AML-193 (cell line): ENCODE measurements around the gene DERA.
"Not testable (repeated sequence)": the region's sequence is repeated elsewhere in the genome, so short reads cannot be mapped to it uniquely, and the experiment has no call there.

Experiments
- DNase-seq, 2 experiments: peaks; one replicate each; lab custom pipeline; 2025; lab: John Stamatoyannopoulos, UW

DERA gene

GRCh38 chr12:15904378-15904920 is 6.7 kb upstream of the DERA start:
- DNase-seq: no peak

GRCh38 chr12:15910468-15910863 is 666 bp upstream of the DERA start:
- DNase-seq: no peak

DNA sequence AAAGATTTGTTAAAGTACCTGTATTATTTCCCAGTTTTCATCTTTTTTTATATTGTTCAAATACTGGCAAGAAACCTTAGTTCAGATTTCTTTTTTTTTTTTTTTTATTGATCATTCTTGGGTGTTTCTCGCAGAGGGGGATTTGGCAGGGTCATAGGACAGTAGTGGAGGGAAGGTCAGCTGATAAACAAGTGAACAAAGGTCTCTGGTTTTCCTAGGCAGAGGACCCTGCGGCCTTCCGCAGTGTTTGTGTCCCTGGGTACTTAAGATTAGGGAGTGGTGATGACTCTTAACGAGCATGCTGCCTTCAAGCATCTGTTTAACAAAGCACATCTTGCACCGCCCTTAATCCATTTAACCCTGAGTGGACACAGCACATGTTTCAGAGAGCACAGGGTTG is 799 bp downstream of the DERA start:
- DNase-seq: not testable (repeated sequence)

DNA sequence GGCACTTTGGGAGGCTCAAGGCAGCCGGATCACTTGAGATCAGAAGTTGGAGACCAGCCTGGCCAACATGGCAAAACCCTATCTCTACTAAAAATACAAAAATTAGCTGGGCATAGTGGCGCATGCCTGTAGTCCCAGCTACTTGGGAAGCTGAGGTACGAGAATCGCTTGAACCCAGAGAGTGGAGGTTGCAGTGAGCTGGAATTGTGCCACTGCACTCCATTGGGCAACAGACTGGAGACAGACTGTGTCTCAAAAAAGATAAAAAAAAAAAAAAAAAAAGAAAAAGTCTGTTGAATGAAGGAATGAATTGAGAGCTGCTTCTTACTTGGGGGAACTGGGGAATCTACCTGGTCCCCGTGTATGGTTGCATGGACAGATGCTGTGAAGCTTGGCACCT is 3.0 kb downstream of the DERA start:
- not testable (repeated sequence) for DNase-seq

- no peak for DNase-seq
Observed at GRCh38 chr12:15918066-15918465, 6.9 kb downstream of the DERA start.

- no peak for DNase-seq
Observed at GRCh38 chr12:15919418-15919817, 8.3 kb downstream of the DERA start.

DNA sequence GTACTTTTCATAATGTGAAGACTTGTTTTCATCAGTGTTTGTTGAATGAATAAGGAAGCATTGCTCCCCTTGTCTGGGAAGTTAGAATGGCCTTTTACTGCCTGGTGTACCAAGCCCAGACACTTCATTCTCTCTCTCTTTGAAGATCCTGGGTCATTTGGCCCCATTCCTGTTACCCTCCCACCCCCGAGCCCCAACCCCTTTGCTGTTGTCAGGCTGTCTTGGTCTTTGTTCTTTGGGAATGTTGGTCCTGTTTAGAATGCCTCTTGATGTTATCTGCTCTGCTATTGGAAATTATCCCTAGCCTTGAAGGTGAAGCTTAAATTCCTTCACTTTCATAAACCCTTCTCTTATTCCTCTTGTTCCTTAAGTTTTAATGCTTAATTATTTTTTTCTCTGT is 13.8 kb downstream of the DERA start:
- DNase-seq: no peak

GRCh38 chr12:15928346-15928745 is 17.2 kb downstream of the DERA start:
- DNase-seq: no peak

GRCh38 chr12:15928870-15929571 is 17.9 kb downstream of the DERA start:
- no peak for DNase-seq

DNA sequence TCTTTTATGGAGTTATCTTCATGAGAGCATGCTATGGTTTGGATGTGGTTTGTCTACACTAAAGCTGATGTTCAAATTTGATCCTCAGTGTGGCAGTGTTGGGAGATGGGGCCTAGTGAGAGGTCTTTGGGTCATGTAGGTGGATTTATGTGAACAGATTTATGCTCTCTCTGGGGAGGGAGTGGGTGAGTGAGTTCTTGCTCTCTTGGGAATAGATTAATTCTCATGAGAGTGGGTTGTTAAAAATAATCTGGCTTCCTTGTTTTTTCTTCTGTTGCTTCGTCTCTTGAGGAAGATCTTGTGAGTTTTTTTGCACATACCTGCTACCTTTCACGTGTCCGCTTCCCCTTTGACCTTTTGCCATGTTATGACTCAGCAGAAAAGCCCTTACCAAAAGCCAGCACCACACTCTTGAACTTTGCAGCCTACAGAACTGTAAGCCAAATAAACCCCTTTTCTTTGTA is 20.5 kb downstream of the DERA start:
- DNase-seq: no peak

DNA sequence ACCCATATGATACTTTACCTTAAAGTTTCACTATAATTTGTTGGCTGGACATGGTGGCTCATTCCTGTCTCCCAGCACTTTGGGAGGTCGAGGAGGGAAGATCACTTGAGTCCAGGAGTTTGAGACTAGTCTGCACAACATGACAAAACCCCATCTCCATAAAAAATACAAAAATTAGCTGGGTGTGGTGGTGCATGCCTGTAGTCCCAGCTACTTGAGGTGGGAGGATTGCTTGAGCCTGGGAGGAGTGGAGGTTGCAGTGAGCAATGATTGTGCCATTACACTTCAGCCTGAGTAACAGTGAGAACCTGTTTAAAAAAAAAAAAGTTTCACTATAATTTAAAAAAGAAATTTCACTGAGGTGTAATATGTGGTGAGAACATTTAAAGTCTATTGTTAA is 21.2 kb downstream of the DERA start:
- no peak for DNase-seq

DNA sequence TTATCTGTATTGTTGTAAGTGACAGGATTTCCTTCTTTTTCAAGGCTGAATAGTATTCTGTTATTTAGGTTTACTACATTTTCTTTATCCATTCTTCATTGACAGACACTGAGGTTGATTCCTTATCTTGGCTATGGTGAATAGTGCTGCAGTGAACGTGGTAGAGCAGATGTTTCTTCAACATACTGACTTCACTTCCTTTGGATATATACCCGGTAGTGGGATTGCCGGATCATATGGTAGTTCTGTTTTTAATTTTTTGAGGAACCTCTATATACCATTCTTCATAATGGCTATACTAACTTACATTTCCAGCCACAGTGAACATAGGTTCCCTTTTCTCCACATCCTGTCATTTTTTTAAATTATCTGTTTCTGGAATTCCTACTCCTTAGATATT is 21.8 kb downstream of the DERA start:
- no peak for DNase-seq

GRCh38 chr12:15933751-15934150 is 22.6 kb downstream of the DERA start:
- no peak for DNase-seq

DNA sequence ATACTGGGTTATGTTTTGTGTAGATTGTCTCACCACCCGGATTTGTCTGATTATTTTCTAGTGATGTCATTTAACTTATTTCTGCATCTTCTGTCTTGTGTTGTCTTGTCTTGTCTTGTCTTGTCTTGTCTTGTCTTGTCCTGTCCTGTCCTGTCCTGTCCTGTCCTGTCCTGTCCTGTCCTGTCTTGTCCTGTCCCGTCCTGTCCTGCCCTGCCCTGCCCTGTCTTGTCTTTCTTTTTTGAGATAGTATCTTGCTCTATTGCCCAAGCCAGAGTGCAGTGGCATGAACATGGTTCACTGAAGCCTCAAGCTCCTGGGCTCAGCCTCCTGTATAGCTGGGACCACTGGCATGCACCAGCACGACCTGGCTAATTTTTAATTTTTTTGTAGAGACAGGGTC is 25.6 kb downstream of the DERA start:
- DNase-seq: no peak

- no peak for DNase-seq
Observed at GRCh38 chr12:15937902-15938301, 26.8 kb downstream of the DERA start.

DNA sequence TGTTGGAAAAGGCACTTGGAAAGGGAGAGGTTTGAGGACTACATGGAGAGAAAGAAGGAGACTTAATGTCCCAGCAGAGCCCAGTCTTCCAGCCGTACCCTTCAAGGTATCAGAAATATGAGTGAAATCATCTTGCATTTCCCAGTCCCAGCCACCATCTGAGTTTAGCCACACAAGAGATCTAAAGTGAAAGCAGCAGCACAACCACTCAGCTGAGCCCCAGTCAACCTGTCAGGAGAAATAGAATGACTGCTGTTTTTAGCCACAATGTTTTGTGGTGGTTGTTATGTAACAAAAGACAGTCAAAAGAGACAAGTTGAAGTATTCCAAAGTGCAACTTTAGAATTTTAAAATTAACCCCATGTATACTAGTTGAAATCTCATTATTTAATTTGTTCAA is 28.0 kb downstream of the DERA start:
- DNase-seq: no peak

DNA sequence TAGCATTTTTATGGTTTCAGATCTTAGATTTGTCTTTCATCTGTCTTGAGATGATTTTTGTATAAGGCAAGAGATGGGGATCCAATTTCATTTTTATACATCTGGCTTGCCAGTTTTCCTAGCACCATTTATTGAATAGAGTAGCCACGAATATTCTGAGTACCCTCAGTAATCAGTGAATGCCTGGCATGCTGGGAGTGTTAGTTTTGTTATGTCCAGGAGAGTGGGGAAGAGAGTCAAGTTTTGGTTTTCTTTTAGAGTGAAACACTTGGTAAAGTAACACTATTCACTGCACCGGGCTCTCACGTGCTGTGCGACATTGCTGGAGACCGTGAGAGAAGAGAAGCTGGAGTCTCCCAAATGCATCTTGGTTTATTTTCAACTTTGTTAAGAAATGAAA is 31.3 kb downstream of the DERA start:
- DNase-seq: no peak

GRCh38 chr12:15943519-15943918 is 32.4 kb downstream of the DERA start:
- DNase-seq: not testable (repeated sequence)

DNA sequence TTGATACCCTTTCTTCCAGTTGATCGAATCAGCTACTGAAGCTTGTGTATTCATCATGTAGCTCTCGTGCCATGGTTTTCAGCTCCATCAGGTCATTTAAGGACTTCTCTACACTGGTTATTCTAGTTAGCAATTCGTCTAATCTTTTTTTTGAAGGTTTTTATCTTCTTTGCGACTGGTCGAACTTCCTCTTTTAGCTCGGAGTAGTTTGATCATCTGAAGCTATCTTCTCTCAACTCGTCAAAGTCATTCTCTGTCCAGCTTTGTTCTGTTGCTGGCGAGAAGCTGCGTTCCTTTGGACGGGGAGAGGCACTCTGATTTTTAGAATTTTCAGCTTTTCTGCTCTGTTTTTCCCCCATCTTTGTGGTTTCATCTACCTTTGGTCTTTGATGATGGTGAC is 37.3 kb downstream of the DERA start:
- not testable (repeated sequence) for DNase-seq

DNA sequence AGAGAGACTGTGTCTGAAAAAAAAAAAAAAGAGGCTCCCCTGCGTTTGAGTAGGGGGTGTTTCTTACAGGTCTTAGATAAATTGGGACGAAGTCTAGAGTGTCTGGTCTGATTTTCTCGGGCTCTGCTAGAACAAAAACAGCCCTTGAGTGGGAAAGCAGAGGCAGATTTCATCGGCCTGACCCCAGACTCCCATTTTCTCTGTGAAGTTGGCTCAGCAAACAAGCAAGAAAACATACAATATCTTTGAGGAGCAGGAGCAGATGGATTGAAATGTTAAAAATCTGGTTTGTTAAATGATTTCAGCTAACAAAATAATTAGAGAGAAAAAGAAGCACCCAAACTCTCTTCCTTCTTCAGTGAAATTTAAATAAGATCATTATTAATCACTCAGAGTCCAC is 44.1 kb downstream of the DERA start:
- DNase-seq: no peak

- no peak for DNase-seq
Observed at GRCh38 chr12:15956010-15956409, 44.9 kb downstream of the DERA start.

DNA sequence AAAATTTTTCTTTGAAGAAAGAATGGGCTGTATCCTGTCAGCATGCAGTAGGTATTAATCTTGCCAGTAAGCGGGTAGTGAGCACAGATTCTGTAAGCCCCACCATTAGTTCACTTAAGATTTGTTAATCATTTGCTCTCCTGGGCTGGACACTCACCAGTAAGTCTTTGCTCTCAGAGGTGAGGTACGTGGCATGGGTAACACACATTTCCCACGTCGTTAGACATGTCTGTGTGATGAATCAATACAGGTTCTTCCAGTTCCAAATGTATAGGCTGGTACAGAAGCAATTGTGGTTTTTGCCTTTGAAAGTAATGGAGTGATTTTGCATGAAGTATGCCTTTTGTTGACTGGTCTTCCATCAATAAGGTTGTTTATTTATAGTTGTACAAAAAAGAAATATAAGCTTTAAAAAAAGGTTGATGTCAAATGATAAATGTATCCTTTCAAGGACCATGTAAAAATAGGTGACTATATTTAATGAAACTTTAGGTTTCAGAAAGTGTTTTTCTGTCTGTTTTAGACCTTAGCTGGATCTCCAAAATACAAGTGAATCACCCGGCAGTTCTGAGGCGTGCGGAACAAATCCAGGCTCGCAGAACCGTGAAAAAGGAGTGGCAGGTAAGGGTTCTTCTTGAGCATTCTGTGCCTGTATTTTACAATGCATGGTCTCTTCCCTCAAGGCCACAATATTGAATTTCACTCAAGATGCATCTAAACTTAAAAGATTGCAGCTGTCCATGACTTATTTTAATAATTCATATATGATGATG is 45.5 kb downstream of the DERA start:
- DNase-seq: no peak

DNA sequence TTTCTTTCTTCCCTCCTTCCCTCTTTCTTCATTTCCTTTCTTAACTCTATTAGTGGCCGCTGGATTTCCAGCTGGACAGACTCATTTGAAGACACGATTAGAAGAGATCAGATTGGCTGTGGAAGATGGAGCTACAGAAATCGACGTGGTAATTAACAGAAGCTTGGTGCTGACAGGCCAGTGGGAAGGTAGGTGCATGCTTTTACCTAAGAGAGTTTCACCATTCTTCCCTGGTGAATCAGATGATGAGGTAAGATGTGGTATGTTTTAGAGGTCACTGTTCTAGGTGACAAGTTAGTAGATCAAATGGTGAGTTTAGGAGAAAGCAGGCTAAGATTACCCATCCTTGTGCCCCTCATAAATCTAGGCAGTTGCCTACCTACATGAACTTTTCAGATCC is 51.6 kb downstream of the DERA start:
- no peak for DNase-seq
